Duodenal mucosa (tissue), 2 donors: ENCODE data around the gene PRDM8.

Source experiments
- H3K27ac ChIP-seq: one replicate; pipeline ENCODE4 v1.7.0; 2013; ENCODE audit warnings: low read depth, low read length
- H3K27me3 ChIP-seq, 2 donors: one replicate each; pipeline ENCODE4 v1.7.0; 2013; ENCODE audit warnings: low read length in 2 of 2, control low read depth in 1 of 2; ENCODE audit not compliant: insufficient read depth in 2 of 2, control insufficient read depth in 1 of 2
- H3K36me3 ChIP-seq, 2 donors: one replicate each; pipeline ENCODE4 v1.7.0; 2013; ENCODE audit warnings: low read length in 2 of 2, control low read depth in 1 of 2; ENCODE audit not compliant: insufficient read depth in 2 of 2, control insufficient read depth in 1 of 2
- H3K4me1 ChIP-seq, 2 donors: one replicate each; pipeline ENCODE4 v1.7.0; 2013; ENCODE audit warnings: low read length in 2 of 2, control low read depth in 1 of 2; ENCODE audit not compliant: insufficient read depth in 2 of 2, control insufficient read depth in 1 of 2
- H3K4me3 ChIP-seq, 2 donors: one replicate each; pipeline ENCODE4 v1.7.0; 2013; ENCODE audit warnings: low read length in 2 of 2, low read depth in 1 of 2
- H3K9ac ChIP-seq, 2 donors: one replicate each; pipeline ENCODE4 v1.7.0; 2013; ENCODE audit warnings: low read length in 2 of 2, low read depth in 1 of 2
- H3K9me3 ChIP-seq, 2 donors: one replicate each; pipeline ENCODE4 v1.7.0; 2013; ENCODE audit warnings: low read length in 2 of 2, control low read depth in 1 of 2; ENCODE audit not compliant: control insufficient read depth in 1 of 2

PRDM8 gene

GRCh38 chr4:80207664-80208063, 10.4 kb downstream of the PRDM8 start:
- no peak overlapping the region for H3K27ac ChIP-seq
- no peaks in the 10 kb centered on the region for H3K36me3 ChIP-seq
- no peaks in the 10 kb centered on the region for H3K4me1 ChIP-seq
- H3K9me3 ChIP-seq: no peaks in the 10 kb centered on the region
- H3K27me3 ChIP-seq: peaks cover 3 to 7% of the 10 kb centered on the region in 2 donors
- no peak overlapping the region for H3K4me3 ChIP-seq
- H3K9ac ChIP-seq: no peak overlapping the region

- Histone ChIP-seq H3K27me3 (peaks cover 0 to 3% of the 10 kb centered on the region in 2 donors), H3K4me1 (peaks cover 0 to 4% of the 10 kb centered on the region in 2 donors), H3K36me3 (no peaks in the 10 kb centered on the region), H3K27ac (no peak overlapping the region), H3K9ac (no peak overlapping the region), H3K4me3 (no peak overlapping the region), H3K9me3 (no peaks in the 10 kb centered on the region)
Observed at GRCh38 chr4:80208610-80209339, 11.5 kb downstream of the PRDM8 start.

- H3K9ac ChIP-seq: no peak overlapping the region
- no peak overlapping the region for H3K4me3 ChIP-seq
- no peaks in the 10 kb centered on the region for H3K36me3 ChIP-seq
- H3K27me3 ChIP-seq: peaks cover 0 to 3% of the 10 kb centered on the region in 2 donors
- H3K9me3 ChIP-seq: no peaks in the 10 kb centered on the region
- peaks cover 0 to 4% of the 10 kb centered on the region in 2 donors for H3K4me1 ChIP-seq
- H3K27ac ChIP-seq: no peak overlapping the region
Observed at GRCh38 chr4:80209340-80209701, 12.0 kb downstream of the PRDM8 start.

- Histone ChIP-seq H3K9me3 (no peaks in the 10 kb centered on the region), H3K4me3 (no peak overlapping the region), H3K4me1 (peaks cover 0 to 4% of the 10 kb centered on the region in 2 donors), H3K9ac (no peak overlapping the region), H3K27me3 (peaks cover 0 to 3% of the 10 kb centered on the region in 2 donors), H3K27ac (no peak overlapping the region), H3K36me3 (no peaks in the 10 kb centered on the region)
Observed at GRCh38 chr4:80210549-80210948, 13.2 kb downstream of the PRDM8 start.

- H3K36me3 ChIP-seq: no peaks in the 10 kb centered on the region
- no peak overlapping the region for H3K4me3 ChIP-seq
- peaks cover 0 to 8% of the 10 kb centered on the region in 2 donors for H3K27me3 ChIP-seq
- H3K9me3 ChIP-seq: no peaks in the 10 kb centered on the region
- H3K4me1 ChIP-seq: peaks cover 0 to 4% of the 10 kb centered on the region in 2 donors
- no peak overlapping the region for H3K27ac ChIP-seq
- no peak overlapping the region for H3K9ac ChIP-seq
Observed at GRCh38 chr4:80213117-80213815, 16.0 kb downstream of the PRDM8 start.

- no peak overlapping the region for H3K9ac ChIP-seq
- peaks cover 0 to 4% of the 10 kb centered on the region in 2 donors for H3K4me1 ChIP-seq
- H3K4me3 ChIP-seq: no peak overlapping the region
- H3K27me3 ChIP-seq: peaks cover under 1 to 22% of the 10 kb centered on the region in 2 donors
- no peak overlapping the region for H3K27ac ChIP-seq
- H3K36me3 ChIP-seq: no peaks in the 10 kb centered on the region
- H3K9me3 ChIP-seq: no peaks in the 10 kb centered on the region
Observed at GRCh38 chr4:80215449-80216052, 18.2 kb downstream of the PRDM8 start.

- Histone ChIP-seq H3K27me3 (peaks cover 4 to 24% of the 10 kb centered on the region in 2 donors), H3K9me3 (no peaks in the 10 kb centered on the region)
Observed at GRCh38 chr4:80216100-80216761, 18.9 kb downstream of the PRDM8 start.

GRCh38 chr4:80219301-80220025, 22.2 kb downstream of the PRDM8 start:
- Histone ChIP-seq H3K36me3 (no peaks in the 10 kb centered on the region), H3K4me3 (no peak overlapping the region), H3K9ac (no peak overlapping the region), H3K4me1 (no peaks in the 10 kb centered on the region), H3K27ac (no peak overlapping the region), H3K9me3 (no peaks in the 10 kb centered on the region), H3K27me3 (peaks cover 4 to 26% of the 10 kb centered on the region in 2 donors)

More at GRCh38 chr4:80216100-80216761, 18.9 kb downstream of the PRDM8 start:
- Histone ChIP-seq H3K27ac (no peak overlapping the region), H3K4me3 (no peak overlapping the region), H3K9ac (no peak overlapping the region), H3K4me1 (peaks cover 0 to 4% of the 10 kb centered on the region in 2 donors), H3K36me3 (no peaks in the 10 kb centered on the region)

- no peak overlapping the region for H3K27ac ChIP-seq
- no peaks in the 10 kb centered on the region for H3K4me1 ChIP-seq
- no peak overlapping the region for H3K9ac ChIP-seq
- H3K4me3 ChIP-seq: no peak overlapping the region
- peaks cover 4 to 26% of the 10 kb centered on the region in 2 donors for H3K27me3 ChIP-seq
- no peaks in the 10 kb centered on the region for H3K9me3 ChIP-seq
- no peaks in the 10 kb centered on the region for H3K36me3 ChIP-seq
Observed at GRCh38 chr4:80220711-80221110, 23.4 kb downstream of the PRDM8 start.
